ENCODE measurements around the gene NDEL1. TPM values are rescaled to one million over a fixed set of nuclear protein-coding genes. Genes with fewer than 3 reads are reported as not detected.
A peak's percentile ranks its signal among the peaks of the same experiment; 100 is the strongest.

NDEL1 gene
- total and polyA plus RNA-seq, 4 donors: 15.3 to 52.3 (median 35.4) TPM

DNA sequence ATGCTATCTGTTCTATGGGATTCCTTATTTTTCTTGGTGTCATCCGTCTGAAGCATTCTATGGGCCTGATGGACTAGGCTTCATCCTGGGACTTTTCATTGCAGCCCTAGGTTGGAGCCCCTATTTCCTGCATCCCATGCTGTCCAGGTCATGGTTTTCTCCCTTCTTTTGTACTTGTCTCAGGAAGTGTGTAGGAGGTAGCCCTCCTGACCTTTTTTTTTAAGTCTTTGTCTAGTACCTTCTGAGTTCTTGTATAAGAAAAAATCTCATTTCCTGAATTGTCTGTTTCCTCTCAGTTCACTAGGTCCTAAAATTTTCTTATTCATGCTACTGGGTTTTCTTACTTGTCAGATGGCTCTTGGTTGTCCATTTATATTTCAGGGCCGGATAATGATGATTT, 6.0 kb downstream of the NDEL1 start:
- no peak overlapping the region for H3K9ac ChIP-seq (ENCODE audit: low read depth in 1 of 2, low read length in 2 of 2)
- 88% methylated on average over 2 of the region's 2 CpGs for WGBS
- DNase-seq (ENCODE audit: low spot score): no peak
- H3K27ac ChIP-seq (ENCODE audit: low read depth in 1 of 2, low read length in 2 of 2): no peak overlapping the region
- peaks cover 2 to 20% (median 13%) of the 10 kb centered on the region in 4 donors for H3K36me3 ChIP-seq (ENCODE audit: control insufficient read depth in 4 of 4, insufficient read depth in 3 of 4, low read depth in 1 of 4, low read length in 3 of 4)
- H3K9me3 ChIP-seq (ENCODE audit: control insufficient read depth in 4 of 4, low read length in 3 of 4): no peaks in the 10 kb centered on the region
- H3K4me3 ChIP-seq (ENCODE audit: low read depth in 1 of 3, low read length in 3 of 3): no peak overlapping the region
- peaks cover 10 to 33% (median 12%) of the 10 kb centered on the region in 4 donors for H3K4me1 ChIP-seq (ENCODE audit: control insufficient read depth in 4 of 4, insufficient read depth in 4 of 4, low read length in 3 of 4)
- H3K27me3 ChIP-seq (ENCODE audit: control insufficient read depth in 4 of 4, insufficient read depth in 4 of 4, low read length in 3 of 4): no peaks in the 10 kb centered on the region
- TF ChIP-seq FOXA2 (IDR thresholded peaks at IDR 0.05): no peak
- peak; percentile 13 for TF ChIP-seq NR2F2 (IDR thresholded peaks at IDR 0.05)
- no peak for TF ChIP-seq RAD21 (IDR thresholded peaks at IDR 0.05)
- no peak for TF ChIP-seq EGR1 (IDR thresholded peaks at IDR 0.05; ENCODE audit: low read depth in 2 of 2)

DNA sequence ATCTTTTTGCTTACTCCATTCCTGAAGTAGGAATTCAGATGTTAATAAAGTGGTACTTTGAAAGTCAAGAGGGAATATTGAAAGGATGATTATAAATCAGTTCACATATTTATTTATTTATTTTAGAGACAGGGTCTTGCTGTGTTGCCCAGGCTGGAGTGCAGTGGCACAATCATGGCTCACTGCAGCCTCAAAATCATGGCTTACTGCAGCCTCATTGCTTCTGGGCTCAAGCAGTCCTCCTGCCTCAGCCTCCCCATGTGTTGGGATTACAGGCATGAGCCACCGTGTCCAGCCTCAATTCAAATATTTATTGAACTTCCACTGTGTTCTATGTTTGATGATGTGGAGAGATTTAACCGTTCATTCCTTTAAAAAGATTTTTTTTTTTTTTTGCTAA, 6.6 kb downstream of the NDEL1 start:
- TF ChIP-seq FOXA2 (IDR thresholded peaks at IDR 0.05): no peak
- TF ChIP-seq, protein P1, sequence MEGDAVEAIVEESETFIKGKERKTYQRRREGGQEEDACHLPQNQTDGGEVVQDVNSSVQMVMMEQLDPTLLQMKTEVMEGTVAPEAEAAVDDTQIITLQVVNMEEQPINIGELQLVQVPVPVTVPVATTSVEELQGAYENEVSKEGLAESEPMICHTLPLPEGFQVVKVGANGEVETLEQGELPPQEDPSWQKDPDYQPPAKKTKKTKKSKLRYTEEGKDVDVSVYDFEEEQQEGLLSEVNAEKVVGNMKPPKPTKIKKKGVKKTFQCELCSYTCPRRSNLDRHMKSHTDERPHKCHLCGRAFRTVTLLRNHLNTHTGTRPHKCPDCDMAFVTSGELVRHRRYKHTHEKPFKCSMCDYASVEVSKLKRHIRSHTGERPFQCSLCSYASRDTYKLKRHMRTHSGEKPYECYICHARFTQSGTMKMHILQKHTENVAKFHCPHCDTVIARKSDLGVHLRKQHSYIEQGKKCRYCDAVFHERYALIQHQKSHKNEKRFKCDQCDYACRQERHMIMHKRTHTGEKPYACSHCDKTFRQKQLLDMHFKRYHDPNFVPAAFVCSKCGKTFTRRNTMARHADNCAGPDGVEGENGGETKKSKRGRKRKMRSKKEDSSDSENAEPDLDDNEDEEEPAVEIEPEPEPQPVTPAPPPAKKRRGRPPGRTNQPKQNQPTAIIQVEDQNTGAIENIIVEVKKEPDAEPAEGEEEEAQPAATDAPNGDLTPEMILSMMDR (IDR thresholded peaks at IDR 0.05; ENCODE audit: low read depth, low read length, missing input control): no peak
- TF ChIP-seq, protein P2, sequence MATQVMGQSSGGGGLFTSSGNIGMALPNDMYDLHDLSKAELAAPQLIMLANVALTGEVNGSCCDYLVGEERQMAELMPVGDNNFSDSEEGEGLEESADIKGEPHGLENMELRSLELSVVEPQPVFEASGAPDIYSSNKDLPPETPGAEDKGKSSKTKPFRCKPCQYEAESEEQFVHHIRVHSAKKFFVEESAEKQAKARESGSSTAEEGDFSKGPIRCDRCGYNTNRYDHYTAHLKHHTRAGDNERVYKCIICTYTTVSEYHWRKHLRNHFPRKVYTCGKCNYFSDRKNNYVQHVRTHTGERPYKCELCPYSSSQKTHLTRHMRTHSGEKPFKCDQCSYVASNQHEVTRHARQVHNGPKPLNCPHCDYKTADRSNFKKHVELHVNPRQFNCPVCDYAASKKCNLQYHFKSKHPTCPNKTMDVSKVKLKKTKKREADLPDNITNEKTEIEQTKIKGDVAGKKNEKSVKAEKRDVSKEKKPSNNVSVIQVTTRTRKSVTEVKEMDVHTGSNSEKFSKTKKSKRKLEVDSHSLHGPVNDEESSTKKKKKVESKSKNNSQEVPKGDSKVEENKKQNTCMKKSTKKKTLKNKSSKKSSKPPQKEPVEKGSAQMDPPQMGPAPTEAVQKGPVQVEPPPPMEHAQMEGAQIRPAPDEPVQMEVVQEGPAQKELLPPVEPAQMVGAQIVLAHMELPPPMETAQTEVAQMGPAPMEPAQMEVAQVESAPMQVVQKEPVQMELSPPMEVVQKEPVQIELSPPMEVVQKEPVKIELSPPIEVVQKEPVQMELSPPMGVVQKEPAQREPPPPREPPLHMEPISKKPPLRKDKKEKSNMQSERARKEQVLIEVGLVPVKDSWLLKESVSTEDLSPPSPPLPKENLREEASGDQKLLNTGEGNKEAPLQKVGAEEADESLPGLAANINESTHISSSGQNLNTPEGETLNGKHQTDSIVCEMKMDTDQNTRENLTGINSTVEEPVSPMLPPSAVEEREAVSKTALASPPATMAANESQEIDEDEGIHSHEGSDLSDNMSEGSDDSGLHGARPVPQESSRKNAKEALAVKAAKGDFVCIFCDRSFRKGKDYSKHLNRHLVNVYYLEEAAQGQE (IDR thresholded peaks at IDR 0.05): no peak
- Histone ChIP-seq H3K27me3 (ENCODE audit: control insufficient read depth in 4 of 4, insufficient read depth in 4 of 4, low read length in 3 of 4) (no peaks in the 10 kb centered on the region), H3K9me3 (ENCODE audit: control insufficient read depth in 4 of 4, low read length in 3 of 4) (no peaks in the 10 kb centered on the region), H3K4me3 (ENCODE audit: low read depth in 1 of 3, low read length in 3 of 3) (no peak overlapping the region), H3K4me1 (ENCODE audit: control insufficient read depth in 4 of 4, insufficient read depth in 4 of 4, low read length in 3 of 4) (peaks cover 9 to 32% (median 11%) of the 10 kb centered on the region in 4 donors), H3K36me3 (ENCODE audit: control insufficient read depth in 4 of 4, insufficient read depth in 3 of 4, low read depth in 1 of 4, low read length in 3 of 4) (peaks cover 2 to 23% (median 14%) of the 10 kb centered on the region in 4 donors), H3K27ac (ENCODE audit: low read depth in 1 of 2, low read length in 2 of 2) (no peak overlapping the region), H3K9ac (ENCODE audit: low read depth in 1 of 2, low read length in 2 of 2) (no peak overlapping the region)
- no peak for DNase-seq (ENCODE audit: low spot score)
- 72% methylated on average over 2 of the region's 2 CpGs for WGBS

DNA sequence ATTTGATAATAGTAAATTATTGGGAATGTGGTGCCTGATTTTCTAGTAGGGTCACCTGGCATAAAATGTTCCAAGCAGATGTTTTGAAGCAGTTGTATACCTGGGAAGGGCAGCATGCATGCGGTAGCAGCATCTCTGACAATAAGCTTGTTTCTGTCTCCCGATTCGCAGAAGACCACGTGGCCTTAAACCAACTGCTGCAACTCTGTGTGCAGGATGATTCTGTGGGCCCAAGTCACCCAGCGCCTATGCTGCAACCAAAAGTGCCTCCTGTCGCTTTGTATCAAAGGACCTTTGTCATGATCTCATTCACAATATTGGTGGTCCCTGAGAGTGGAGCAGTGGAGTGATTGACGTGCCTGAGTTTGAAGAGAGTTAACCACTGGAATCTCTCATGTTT, 8.1 kb downstream of the NDEL1 start:
- Histone ChIP-seq H3K27me3 (ENCODE audit: control insufficient read depth in 4 of 4, insufficient read depth in 4 of 4, low read length in 3 of 4) (no peaks in the 10 kb centered on the region), H3K36me3 (ENCODE audit: control insufficient read depth in 4 of 4, insufficient read depth in 3 of 4, low read depth in 1 of 4, low read length in 3 of 4) (peaks cover 4 to 31% (median 17%) of the 10 kb centered on the region in 4 donors), H3K27ac (ENCODE audit: low read depth in 1 of 2, low read length in 2 of 2) (no peak overlapping the region), H3K4me1 (ENCODE audit: control insufficient read depth in 4 of 4, insufficient read depth in 4 of 4, low read length in 3 of 4) (peaks cover 2 to 25% (median 13%) of the 10 kb centered on the region in 4 donors), H3K4me3 (ENCODE audit: low read depth in 1 of 3, low read length in 3 of 3) (no peak overlapping the region), H3K9ac (ENCODE audit: low read depth in 1 of 2, low read length in 2 of 2) (no peak overlapping the region), H3K9me3 (ENCODE audit: control insufficient read depth in 4 of 4, low read length in 3 of 4) (no peaks in the 10 kb centered on the region)
- TF ChIP-seq YY1 (IDR thresholded peaks at IDR 0.05): no peak
- TF ChIP-seq HNF4A (conservative IDR thresholded peaks at IDR 0.05): no peak
- TF ChIP-seq FOXA1 (IDR thresholded peaks at IDR 0.05): no peak
- TF ChIP-seq TAF1 (conservative IDR thresholded peaks at IDR 0.05): no peak
- TF ChIP-seq GABPA (IDR thresholded peaks at IDR 0.05 in 1 of 2, conservative IDR thresholded peaks at IDR 0.05 in 1 of 2): no peak
- TF ChIP-seq, protein P2 (IDR thresholded peaks at IDR 0.05): no peak
- TF ChIP-seq, protein P3, sequence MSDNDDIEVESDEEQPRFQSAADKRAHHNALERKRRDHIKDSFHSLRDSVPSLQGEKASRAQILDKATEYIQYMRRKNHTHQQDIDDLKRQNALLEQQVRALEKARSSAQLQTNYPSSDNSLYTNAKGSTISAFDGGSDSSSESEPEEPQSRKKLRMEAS (IDR thresholded peaks at IDR 0.05): no peak
- TF ChIP-seq, protein P4, sequence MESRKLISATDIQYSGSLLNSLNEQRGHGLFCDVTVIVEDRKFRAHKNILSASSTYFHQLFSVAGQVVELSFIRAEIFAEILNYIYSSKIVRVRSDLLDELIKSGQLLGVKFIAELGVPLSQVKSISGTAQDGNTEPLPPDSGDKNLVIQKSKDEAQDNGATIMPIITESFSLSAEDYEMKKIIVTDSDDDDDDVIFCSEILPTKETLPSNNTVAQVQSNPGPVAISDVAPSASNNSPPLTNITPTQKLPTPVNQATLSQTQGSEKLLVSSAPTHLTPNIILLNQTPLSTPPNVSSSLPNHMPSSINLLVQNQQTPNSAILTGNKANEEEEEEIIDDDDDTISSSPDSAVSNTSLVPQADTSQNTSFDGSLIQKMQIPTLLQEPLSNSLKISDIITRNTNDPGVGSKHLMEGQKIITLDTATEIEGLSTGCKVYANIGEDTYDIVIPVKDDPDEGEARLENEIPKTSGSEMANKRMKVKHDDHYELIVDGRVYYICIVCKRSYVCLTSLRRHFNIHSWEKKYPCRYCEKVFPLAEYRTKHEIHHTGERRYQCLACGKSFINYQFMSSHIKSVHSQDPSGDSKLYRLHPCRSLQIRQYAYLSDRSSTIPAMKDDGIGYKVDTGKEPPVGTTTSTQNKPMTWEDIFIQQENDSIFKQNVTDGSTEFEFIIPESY (IDR thresholded peaks at IDR 0.05): no peak
- TF ChIP-seq RAD21 (IDR thresholded peaks at IDR 0.05): no peak
- TF ChIP-seq, protein P5, sequence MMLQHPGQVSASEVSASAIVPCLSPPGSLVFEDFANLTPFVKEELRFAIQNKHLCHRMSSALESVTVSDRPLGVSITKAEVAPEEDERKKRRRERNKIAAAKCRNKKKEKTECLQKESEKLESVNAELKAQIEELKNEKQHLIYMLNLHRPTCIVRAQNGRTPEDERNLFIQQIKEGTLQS (IDR thresholded peaks at IDR 0.05): no peak
- no peak for TF ChIP-seq EGR1 (IDR thresholded peaks at IDR 0.05; ENCODE audit: low read depth in 2 of 2)
- TF ChIP-seq HNF4G (IDR thresholded peaks at IDR 0.05): no peak
- no peak for TF ChIP-seq SP1 (IDR thresholded peaks at IDR 0.05)
- TF ChIP-seq NR2F2 (IDR thresholded peaks at IDR 0.05): no peak
- no peak for DNase-seq (ENCODE audit: low spot score)
- 95% methylated on average over 7 of the region's 7 CpGs for WGBS
